ENCODE data around the gene LUC7L. TPM values are rescaled to one million over a fixed set of nuclear protein-coding genes. Genes with fewer than 3 reads are reported as not detected.

Gene LUC7L
- total and polyA plus RNA-seq, 7 experiments from 2014 or later = 6.9 to 177 (median 148) TPM

GRCh38 chr16:180101-180675 lies 49.1 kb downstream of the LUC7L start, which contains the start of gene HBQ1:
HBQ1 (plus strand) TSS chr16:180459; CDS start chr16:180487, 28 bp downstream.
- H3K27me3 ChIP-seq (ENCODE audit: control insufficient read depth in 2 of 2, insufficient read depth in 2 of 2, low read length in 2 of 2) = peaks cover 20 to 27% of the 10 kb centered on the region in 2 donors
- peak within 1 kb of the TSS; percentile 47 for H3K4me3 ChIP-seq (ENCODE audit: low read length)
- H3K27ac ChIP-seq (ENCODE audit: low read depth, low read length) = no peak within 1 kb of the TSS
- intact Hi-C loops (cut with micrococcal nuclease) = loop anchor here (1.0 to 2.0 kb wide), 6 partner anchors 41 to 183 kb away; partner anchors contain the start of genes AXIN1 (in 1 of the 2) and NPRL3 (in 1 of the 2)
- Mint-ChIP-seq H3K4me1 (peaks cover 0 to 9% (median 5%) of the 10 kb centered on the region in 7 donors), H3K4me3 (peak within 1 kb of the TSS; percentile 30 to 75 (median 56)), H3K27ac (no peak within 1 kb of the TSS), H3K27me3 (peaks cover 19 to 41% (median 24%) of the 10 kb centered on the region in 5 donors), H3K36me3 (peaks cover 0 to 2% (median 0%) of the 10 kb centered on the region in 5 donors), H3K9me3 (peaks cover 0 to 1% (median 0%) of the 10 kb centered on the region in 11 donors)
- no peaks in the 10 kb centered on the region for H3K9me3 ChIP-seq (ENCODE audit: control insufficient read depth in 2 of 3, low read length in 3 of 3)
- POLR2A ChIA-PET = interaction anchor here (0.6 to 1.2 kb wide), 3 partner anchors 47 to 221 kb away, joined by 4 to 5 read pairs (median 4); partner anchors contain the start of genes DECR2 and LUC7L
- CTCF ChIA-PET = interaction anchor here (0.6 to 1.4 kb wide), 3 partner anchors 25 to 114 kb away, joined by 4 to 5 read pairs (median 4); no protein-coding TSS in a partner anchor
- no peaks in the 10 kb centered on the region for H3K36me3 ChIP-seq (ENCODE audit: control insufficient read depth in 2 of 3, insufficient read depth in 3 of 3, low read length in 3 of 3)
- peaks cover 3 to 9% of the 10 kb centered on the region in 2 donors for H3K4me1 ChIP-seq (ENCODE audit: control insufficient read depth in 2 of 2, insufficient read depth in 2 of 2, low read length in 2 of 2)
- ATAC-seq (peak; percentile 14), DNase-seq (peak in 5 of 9 donors; percentile 25 to 53 (median 30))

- ChIA-PET CTCF (interaction anchor here (0.6 to 1.4 kb wide), 4 partner anchors 54 to 113 kb away, joined by 3 to 5 read pairs (median 4); no protein-coding TSS in a partner anchor), POLR2A (interaction anchor here (1.2 kb wide), 1 partner anchor 48 kb away, joined by 4 read pairs; no protein-coding TSS in a partner anchor)
- Histone ChIP-seq H3K9me3 (ENCODE audit: control insufficient read depth in 2 of 3, low read length in 3 of 3) (no peaks in the 10 kb centered on the region), H3K27ac (ENCODE audit: low read depth, low read length) (no peak overlapping the region), H3K4me3 (ENCODE audit: low read length) (no peak overlapping the region), H3K4me1 (ENCODE audit: control insufficient read depth in 2 of 2, insufficient read depth in 2 of 2, low read length in 2 of 2) (peaks cover 3 to 9% of the 10 kb centered on the region in 2 donors), H3K36me3 (ENCODE audit: control insufficient read depth in 2 of 3, insufficient read depth in 3 of 3, low read length in 3 of 3) (no peaks in the 10 kb centered on the region), H3K27me3 (ENCODE audit: control insufficient read depth in 2 of 2, insufficient read depth in 2 of 2, low read length in 2 of 2) (peaks cover 20 to 28% of the 10 kb centered on the region in 2 donors)
- Mint-ChIP-seq H3K4me3 (peak overlapping the region; percentile 23 to 75 (median 45)), H3K4me1 (peaks cover 0 to 17% (median 9%) of the 10 kb centered on the region in 7 donors), H3K27ac (no peak overlapping the region), H3K36me3 (no peaks in the 10 kb centered on the region), H3K27me3 (peaks cover 26 to 49% (median 32%) of the 10 kb centered on the region in 5 donors), H3K9me3 (peaks cover 0 to 1% (median 0%) of the 10 kb centered on the region in 11 donors)
- no peak for ATAC-seq
- intact Hi-C loops (cut with micrococcal nuclease) = loop anchor here (1.0 to 2.0 kb wide), 6 partner anchors 41 to 183 kb away; partner anchors contain the start of genes AXIN1 (in 1 of the 2) and NPRL3 (in 1 of the 2)
- DNase-seq = no peak
Measured at GRCh38 chr16:179211-180092, 49.8 kb downstream of the LUC7L start.

- no peak for DNase-seq
- POLR2A ChIA-PET = no interaction called here
- peak overlapping the region in 1 of 10 donors; percentile 45 for H3K4me3 Mint-ChIP-seq
- peaks cover 3 to 9% of the 10 kb centered on the region in 2 donors for H3K4me1 ChIP-seq (ENCODE audit: control insufficient read depth in 2 of 2, insufficient read depth in 2 of 2, low read length in 2 of 2)
- H3K27ac ChIP-seq (ENCODE audit: low read depth, low read length) = no peak overlapping the region
- H3K36me3 ChIP-seq (ENCODE audit: control insufficient read depth in 2 of 3, insufficient read depth in 3 of 3, low read length in 3 of 3) = no peaks in the 10 kb centered on the region
- peaks cover 0 to 1% (median 0%) of the 10 kb centered on the region in 11 donors for H3K9me3 Mint-ChIP-seq
- no peaks in the 10 kb centered on the region for H3K36me3 Mint-ChIP-seq
- H3K27me3 Mint-ChIP-seq = peaks cover 29 to 54% (median 34%) of the 10 kb centered on the region in 5 donors
- no peak overlapping the region for H3K27ac Mint-ChIP-seq
- H3K9me3 ChIP-seq (ENCODE audit: control insufficient read depth in 2 of 3, low read length in 3 of 3) = no peaks in the 10 kb centered on the region
- no peak for ATAC-seq
- intact Hi-C loops (cut with micrococcal nuclease) = no loop called here
- no peak overlapping the region for H3K4me3 ChIP-seq (ENCODE audit: low read length)
- peaks cover 20 to 28% of the 10 kb centered on the region in 2 donors for H3K27me3 ChIP-seq (ENCODE audit: control insufficient read depth in 2 of 2, insufficient read depth in 2 of 2, low read length in 2 of 2)
- CTCF ChIA-PET = interaction anchor here (0.6 kb wide), 1 partner anchor 71 kb away, joined by 3 read pairs; no protein-coding TSS in a partner anchor
- H3K4me1 Mint-ChIP-seq = peaks cover 0 to 17% (median 11%) of the 10 kb centered on the region in 7 donors
Measured at GRCh38 chr16:178668-179015, 50.6 kb downstream of the LUC7L start.

- no peak overlapping the region for H3K27ac ChIP-seq (ENCODE audit: low read depth, low read length)
- no peaks in the 10 kb centered on the region for H3K36me3 ChIP-seq (ENCODE audit: control insufficient read depth in 2 of 3, insufficient read depth in 3 of 3, low read length in 3 of 3)
- Mint-ChIP-seq H3K4me1 (peaks cover 0 to 17% (median 11%) of the 10 kb centered on the region in 7 donors), H3K36me3 (no peaks in the 10 kb centered on the region), H3K27ac (no peak overlapping the region), H3K9me3 (peaks cover 0 to 1% (median 0%) of the 10 kb centered on the region in 11 donors), H3K27me3 (peaks cover 29 to 59% (median 36%) of the 10 kb centered on the region in 5 donors), H3K4me3 (peak overlapping the region in 4 of 10 donors; percentile 42 to 59 (median 44))
- H3K4me1 ChIP-seq (ENCODE audit: control insufficient read depth in 2 of 2, insufficient read depth in 2 of 2, low read length in 2 of 2) = peaks cover 3 to 9% of the 10 kb centered on the region in 2 donors
- ChIA-PET CTCF (interaction anchor here (0.6 kb wide), 1 partner anchor 71 kb away, joined by 3 read pairs; no protein-coding TSS in a partner anchor), POLR2A (no interaction called here)
- ATAC-seq (no peak), DNase-seq (no peak)
- no peak overlapping the region for H3K4me3 ChIP-seq (ENCODE audit: low read length)
- intact Hi-C loops (cut with micrococcal nuclease) = no loop called here
- H3K9me3 ChIP-seq (ENCODE audit: control insufficient read depth in 2 of 3, low read length in 3 of 3) = no peaks in the 10 kb centered on the region
- peaks cover 20 to 28% of the 10 kb centered on the region in 2 donors for H3K27me3 ChIP-seq (ENCODE audit: control insufficient read depth in 2 of 2, insufficient read depth in 2 of 2, low read length in 2 of 2)
Measured at GRCh38 chr16:177981-178667, 51.1 kb downstream of the LUC7L start.

- peak overlapping the region in 5 of 10 donors; percentile 29 to 59 (median 44) for H3K4me3 Mint-ChIP-seq
- Histone ChIP-seq H3K27ac (ENCODE audit: low read depth, low read length) (no peak overlapping the region), H3K27me3 (ENCODE audit: control insufficient read depth in 2 of 2, insufficient read depth in 2 of 2, low read length in 2 of 2) (peaks cover 20 to 28% of the 10 kb centered on the region in 2 donors), H3K4me3 (ENCODE audit: low read length) (no peak overlapping the region), H3K4me1 (ENCODE audit: control insufficient read depth in 2 of 2, insufficient read depth in 2 of 2, low read length in 2 of 2) (peaks cover 3 to 9% of the 10 kb centered on the region in 2 donors), H3K36me3 (ENCODE audit: control insufficient read depth in 2 of 3, insufficient read depth in 3 of 3, low read length in 3 of 3) (no peaks in the 10 kb centered on the region), H3K9me3 (ENCODE audit: control insufficient read depth in 2 of 3, low read length in 3 of 3) (no peaks in the 10 kb centered on the region)
- no peak overlapping the region for H3K27ac Mint-ChIP-seq
- CTCF ChIA-PET = no interaction called here
- H3K9me3 Mint-ChIP-seq = no peaks in the 10 kb centered on the region
- DNase-seq (no peak), ATAC-seq (no peak)
- POLR2A ChIA-PET = no interaction called here
- peaks cover 0 to 17% (median 11%) of the 10 kb centered on the region in 7 donors for H3K4me1 Mint-ChIP-seq
- intact Hi-C loops (cut with micrococcal nuclease) = no loop called here
- H3K36me3 Mint-ChIP-seq = no peaks in the 10 kb centered on the region
- H3K27me3 Mint-ChIP-seq = peaks cover 29 to 59% (median 36%) of the 10 kb centered on the region in 5 donors
Measured at GRCh38 chr16:177394-177822, 51.8 kb downstream of the LUC7L start.
